Dermis microvascular lymphatic vessel endothelial cell (primary cell): Measurements from ENCODE around the gene LAMC3. TPM values are rescaled to one million over a fixed set of nuclear protein-coding genes. Genes with fewer than 3 reads are reported as not detected.

Experiments
- DNase-seq, 2 donors: peaks; one replicate each; pipeline versions ENCODE4 v3.0.0 to v3.0.0-alpha.2; 2010; ENCODE audit warnings: low read depth in 2 of 2
- total RNA-seq: library from RNA; depleted of rRNA; stranded (reverse); fragments of >200 nt; gene quantifications from 2 replicates; pipeline ENCODE4 v1.2.1, GENCODE V29; 2014

LAMC3 gene
- total RNA-seq, 1 donor from 2014 or later = 1.2 TPM

DNA sequence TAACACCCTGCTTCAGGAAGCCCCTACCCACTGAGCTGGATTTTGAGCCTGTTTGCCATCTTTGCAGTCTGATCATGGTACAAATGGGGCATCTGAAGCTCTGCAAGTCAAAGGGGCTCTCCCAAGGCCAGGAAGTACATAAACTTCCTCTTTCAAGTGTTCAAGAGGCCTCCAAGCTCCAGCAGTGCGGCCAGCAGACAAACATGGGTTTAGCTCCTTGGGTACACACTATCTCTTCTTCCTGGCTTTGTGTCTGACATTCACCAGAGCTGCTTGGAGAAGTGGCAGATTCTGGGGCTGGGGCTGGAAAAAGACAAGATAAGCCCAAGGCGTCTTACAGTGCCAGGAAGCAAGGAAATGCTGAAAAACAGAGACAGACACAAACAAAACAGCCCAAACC is 34.1 kb downstream of the LAMC3 start:
- no peak for DNase-seq

DNA sequence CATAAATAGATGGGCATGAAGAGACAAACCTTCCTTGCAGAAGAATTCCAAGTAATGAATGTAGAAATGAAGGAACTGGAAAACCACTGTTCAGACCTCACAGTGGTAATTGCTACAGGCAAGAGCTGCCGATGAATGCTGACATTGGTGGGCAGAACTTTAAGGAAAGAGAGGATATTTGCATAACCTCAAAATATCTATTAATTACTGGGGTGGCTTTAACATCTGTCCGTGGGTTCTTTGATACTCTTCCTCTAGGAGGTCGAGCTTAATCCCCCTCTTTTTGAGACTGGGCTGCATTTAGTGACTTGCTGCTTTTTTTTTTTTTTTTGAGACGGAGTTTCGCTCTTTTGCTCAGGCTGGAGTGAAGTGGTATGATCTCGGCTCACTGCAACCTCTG is 34.7 kb downstream of the LAMC3 start:
- no peak for DNase-seq

DNA sequence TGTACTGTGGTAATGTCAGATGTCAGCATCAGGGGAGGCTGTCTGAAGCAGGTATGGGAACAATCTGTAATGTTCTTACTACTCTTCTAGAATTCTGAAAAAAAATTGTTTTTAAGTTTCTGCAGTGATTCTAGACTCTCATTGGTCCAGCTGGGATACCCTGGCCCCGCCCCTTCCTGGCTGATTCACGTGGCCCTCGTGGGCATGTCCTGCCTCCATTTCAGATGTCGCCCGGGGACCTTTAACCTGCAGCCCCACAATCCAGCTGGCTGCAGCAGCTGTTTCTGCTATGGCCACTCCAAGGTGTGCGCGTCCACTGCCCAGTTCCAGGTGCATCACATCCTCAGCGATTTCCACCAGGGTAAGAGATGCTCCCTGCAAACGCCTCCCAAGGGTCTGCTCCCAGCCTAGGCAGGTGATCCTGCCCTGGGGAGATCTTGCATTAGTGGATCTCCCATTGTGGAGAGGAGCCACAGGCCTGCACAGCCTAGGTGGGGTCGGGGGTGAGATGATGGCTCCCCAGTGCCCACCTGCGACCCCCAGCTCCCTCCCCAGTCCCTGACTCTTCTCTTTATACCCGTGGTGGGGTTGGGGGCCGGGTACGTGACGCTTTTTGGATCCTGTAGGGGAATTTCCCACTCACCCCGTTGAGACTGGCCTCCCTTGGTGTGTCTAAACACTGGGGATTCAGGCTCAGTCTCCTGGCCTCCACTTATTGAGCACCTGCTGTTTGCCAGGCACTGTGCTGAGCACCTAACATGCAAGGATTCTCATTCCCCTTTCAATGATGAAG is 36.5 kb downstream of the LAMC3 start:
- peak in 1 of 2 donors; percentile 29 for DNase-seq

DNA sequence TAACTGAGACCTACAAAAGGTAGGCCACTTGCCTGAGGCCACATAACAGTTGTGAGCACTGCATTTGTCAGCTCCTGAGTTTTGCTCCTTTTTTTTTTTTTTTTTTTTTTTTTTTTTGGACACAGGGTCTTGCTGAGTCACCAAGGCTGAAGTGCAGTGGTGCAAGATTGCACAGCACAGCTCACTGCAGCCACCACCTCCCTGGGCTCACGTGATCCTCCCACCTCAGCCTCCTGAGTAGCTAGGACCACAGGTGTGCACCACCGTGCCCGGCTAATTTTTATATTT is 37.1 kb downstream of the LAMC3 start:
- no peak for DNase-seq

DNA sequence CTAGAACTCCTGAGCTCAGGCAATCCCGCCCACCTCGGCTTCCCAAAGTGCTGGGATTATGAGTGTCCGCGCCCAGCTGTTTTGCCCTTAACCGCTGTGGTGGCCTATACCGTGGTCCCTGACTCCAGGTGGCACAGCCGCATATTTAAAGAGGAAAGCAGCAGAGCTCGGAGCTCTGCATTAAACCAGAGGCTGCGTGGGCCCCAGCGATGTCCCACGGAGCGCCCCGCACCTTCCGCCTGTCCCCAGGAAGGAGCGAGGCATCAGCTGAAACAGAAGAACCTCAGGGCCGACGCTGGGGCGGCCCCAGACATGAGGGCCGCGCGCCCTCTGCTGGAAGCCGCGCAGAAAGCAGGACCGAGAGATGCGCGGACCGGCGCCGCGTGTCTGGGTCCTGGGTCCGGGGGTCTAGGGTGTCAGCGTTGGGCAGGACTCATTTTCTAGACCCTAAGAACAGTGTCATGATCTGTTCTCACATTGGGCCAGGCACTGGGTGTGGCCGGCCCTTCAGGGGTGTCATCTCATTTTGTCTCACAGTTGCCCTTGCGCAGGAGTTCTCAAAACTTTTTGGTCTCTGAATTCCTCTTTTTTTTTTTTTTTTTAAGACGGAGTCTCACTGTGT is 37.7 kb downstream of the LAMC3 start:
- DNase-seq = peak in 1 of 2 donors; percentile 57

DNA sequence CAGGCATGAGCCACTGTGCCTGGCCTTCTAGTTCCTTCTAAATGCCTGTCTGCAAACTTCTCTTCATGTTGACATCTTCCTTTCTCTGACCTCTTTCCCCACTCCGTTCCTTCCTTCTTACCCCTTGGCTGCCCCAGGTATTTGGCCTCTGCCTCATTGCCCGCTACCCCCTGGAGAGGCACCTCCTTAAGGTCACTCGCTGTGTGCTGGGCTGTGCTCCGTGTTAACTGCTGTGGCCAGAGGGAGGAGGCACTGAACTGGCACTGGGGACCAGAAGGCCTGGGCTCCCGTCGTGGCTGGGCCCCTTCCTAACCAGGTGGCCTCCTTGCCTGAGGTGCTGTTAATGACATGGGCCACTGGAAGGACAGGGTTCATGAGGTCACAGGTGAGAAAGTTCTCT is 39.4 kb downstream of the LAMC3 start:
- DNase-seq = no peak

DNA sequence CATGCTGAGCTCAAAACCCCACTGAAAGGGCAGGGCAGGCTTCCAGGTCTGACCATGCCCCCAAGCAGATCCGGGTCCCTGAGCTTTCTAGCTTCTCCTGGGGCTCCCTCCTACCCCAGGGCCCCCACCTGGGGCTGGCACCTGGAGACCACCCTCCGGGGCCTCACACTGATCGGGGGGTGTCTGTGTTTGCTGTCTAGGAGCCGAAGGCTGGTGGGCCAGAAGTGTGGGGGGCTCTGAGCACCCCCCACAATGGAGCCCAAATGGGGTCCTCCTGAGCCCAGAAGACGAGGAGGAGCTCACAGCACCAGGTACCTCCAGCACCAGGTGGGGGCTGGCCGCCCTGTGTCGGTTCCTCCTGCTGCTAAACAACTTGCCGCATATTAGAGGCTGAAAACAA is 39.8 kb downstream of the LAMC3 start:
- no peak for DNase-seq

DNA sequence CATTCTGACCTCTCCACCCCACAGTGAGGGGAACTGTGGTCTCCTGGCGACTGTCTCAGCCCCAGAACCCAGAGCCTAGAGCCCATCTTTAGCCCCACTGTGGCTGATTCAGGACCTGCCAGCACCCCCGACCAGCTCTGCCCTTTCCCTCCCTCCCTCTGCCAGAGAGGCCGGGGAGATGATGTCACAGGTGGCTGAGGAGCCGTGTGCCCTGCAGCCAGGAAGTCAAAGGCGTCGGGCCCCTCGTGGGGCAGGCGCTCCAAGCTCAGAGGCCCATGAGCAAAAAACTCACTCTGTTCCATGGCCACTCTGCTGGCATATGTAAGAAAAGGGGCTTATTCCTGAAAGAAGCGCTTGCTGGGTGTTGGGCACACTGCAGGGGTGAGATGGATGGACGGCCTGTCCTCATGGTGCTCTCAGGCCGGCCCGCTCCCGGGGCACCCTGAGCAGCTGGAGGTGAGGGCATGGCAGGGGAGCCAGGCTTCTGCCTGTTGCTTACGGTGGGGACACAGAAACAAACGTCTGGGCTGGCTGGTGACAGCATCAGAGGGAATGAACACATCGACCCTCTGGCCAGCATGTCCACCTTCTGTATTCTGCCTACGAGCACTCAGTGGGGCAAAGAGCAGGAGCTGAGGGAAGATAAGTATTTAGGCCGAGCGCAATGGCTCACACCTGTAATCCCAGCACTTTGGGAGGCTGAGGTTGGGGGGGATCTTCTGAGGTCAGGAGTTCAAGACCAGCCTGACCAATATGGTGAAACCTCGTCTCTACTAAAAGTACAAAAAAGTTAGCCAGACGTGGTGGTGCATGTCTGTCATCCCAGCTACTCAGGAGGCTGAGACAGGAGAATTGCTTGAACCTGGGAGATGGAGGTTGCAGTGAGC is 41.1 kb downstream of the LAMC3 start:
- DNase-seq = no peak

DNA sequence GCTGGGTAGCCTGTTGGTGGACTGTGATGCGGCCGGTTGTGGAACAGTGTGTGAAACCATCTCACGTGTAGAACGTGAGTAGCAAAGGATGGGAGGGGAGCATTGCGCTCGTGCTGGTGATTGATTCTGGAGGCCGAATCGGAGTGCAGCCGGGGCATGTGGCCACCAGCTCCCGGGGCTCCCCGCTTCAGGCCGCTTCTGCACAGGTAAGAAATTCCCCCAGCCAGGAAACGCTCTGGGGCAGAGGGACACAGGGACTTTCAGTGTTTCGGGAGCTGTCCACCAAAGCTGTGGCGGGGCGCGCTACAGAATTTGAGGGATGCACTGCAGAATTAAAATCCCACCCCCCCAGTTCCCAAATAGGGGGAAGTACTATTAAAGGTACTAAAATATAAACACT is 41.9 kb downstream of the LAMC3 start:
- no peak for DNase-seq

DNA sequence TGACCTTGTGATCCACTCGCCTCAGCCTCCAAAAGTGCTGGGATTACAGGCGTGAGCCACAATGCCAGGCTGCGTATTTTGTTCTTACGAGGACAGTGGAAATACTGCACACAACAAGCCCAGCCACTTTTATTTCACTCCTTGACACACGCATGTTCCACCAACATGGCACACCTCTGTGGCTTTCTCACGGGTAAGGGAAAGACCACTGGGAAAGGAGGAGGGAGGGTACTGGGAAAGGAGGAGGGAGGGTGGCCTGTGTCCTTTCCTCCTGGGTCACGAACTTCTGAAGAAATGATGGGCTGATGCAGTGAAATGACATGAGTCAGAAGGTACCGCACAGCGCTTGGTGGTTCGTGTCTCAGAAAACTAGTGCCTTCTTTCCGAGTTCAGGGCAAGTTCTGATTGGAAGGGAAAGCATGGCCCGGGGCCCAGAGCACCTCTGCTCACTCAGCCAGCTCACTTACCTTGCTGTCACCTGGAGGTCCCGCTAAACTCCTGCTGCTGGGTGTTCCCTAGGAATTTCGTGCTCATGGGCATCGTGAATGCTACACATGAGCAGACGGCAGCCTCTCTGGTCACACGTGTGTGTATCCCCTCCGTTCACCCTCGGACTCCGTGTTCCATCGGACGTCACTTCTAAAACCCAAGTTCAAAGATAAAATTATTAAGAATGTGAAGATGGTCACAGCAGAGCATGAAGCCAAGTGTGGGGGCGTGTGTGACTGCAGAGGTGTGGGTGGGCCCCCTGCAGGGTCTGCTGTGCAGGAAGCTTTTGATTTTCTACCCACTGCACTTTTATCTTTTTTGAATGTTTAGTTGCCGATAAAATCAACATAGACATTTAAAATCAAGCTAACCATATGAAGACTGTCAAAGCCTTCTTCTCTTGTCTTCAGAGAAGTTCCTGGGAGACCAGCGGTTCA is 42.9 kb downstream of the LAMC3 start:
- no peak for DNase-seq

DNA sequence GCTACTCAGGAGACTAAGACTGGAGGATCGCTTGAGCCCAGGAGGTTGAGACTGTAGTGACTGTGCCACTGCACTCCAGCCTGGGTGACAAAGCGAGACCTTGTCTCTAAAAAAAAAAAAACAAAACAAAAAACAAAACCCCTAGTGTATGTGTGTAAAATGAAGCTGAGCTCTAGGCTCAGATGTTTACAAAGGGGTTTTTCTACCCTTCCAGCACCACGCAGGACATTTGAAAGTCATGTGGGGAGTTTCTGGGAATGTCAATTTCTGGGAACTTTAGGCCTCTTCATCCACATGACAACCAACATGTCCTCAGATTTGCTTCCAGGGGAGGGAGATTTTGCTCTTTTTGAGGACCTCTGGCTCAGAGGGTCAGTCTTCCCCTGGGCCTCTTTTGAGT is 44.9 kb downstream of the LAMC3 start:
- no peak for DNase-seq

DNA sequence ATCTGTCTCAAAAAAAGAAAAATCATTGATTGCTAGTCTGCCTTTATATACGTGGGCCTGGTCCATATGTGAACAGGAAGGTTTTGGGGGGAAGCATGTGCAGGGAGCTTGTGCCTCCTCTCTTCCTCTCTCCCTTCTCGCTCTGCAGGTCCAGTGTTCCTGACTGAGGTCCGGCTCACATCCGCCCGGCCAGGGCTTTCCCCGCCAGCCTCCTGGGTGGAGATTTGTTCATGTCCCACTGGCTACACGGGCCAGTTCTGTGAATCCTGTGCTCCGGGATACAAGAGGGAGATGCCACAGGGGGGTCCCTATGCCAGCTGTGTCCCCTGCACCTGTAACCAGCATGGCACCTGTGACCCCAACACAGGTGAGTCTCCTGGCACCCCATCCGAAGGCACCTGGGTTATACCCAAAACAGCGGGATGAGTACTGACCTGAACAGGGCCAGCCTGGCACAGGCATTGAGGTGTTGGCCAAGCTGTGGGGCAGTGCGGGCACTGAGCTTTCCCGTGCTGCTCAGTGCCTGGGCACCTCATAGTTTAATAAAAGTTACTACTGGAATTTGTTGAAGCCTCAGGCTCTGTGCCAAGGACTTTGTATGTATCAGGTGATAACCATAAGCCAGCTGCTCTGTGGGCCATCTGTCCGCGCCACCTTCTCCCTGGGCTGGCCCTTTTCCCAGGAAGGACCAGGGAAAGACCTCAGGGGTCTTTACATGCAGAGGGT is 48.0 kb downstream of the LAMC3 start:
- DNase-seq = no peak

DNA sequence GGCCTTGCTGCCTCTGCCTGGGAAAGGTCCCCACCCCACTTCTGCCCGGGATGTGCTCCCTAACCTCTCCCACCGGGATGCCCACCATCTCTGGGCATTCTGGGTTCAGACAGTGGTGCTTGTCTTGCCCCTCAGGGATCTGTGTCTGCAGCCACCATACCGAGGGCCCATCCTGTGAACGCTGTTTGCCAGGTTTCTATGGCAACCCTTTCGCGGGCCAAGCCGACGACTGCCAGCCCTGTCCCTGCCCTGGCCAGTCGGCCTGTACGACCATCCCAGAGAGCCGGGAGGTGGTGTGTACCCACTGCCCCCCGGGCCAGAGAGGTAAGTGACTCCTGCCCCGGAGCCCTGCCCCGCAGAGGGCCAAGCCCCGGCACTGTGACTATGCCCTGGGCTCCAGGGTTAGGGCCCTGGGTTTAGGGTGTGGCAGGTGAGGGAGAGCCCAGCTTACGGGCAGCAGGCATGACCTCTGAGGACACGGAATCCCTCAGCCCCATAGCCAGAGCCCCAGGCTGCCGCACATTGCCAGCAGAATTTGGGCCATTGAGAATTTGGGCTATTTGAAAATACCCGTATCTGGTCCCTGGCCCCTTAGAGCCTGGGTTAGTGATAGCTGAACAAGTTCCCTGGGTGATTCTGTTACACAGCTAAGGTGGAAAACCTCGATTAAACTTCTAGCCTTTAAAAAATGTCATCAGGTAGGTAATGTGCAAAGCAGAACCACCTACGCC is 52.1 kb downstream of the LAMC3 start:
- DNase-seq = no peak

DNA sequence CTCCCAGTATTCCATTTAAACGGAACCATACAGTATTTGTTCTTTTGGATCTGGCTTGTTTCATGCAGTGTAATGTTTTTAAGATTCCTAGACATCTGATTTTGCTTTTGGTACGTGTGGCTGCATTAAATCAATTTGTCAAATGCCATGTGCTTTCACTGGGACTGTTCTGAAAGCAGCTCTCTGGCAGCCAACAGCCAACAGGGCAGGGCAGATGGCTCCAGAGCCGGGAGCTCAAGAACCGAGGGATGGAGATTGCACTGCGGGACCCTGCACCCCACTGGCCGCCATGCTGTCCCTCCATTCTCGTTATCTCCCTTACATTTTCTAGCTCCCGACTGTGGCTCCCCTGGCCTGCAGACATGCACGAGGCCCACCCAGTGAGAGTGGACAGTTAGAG is 54.0 kb downstream of the LAMC3 start:
- DNase-seq = no peak

DNA sequence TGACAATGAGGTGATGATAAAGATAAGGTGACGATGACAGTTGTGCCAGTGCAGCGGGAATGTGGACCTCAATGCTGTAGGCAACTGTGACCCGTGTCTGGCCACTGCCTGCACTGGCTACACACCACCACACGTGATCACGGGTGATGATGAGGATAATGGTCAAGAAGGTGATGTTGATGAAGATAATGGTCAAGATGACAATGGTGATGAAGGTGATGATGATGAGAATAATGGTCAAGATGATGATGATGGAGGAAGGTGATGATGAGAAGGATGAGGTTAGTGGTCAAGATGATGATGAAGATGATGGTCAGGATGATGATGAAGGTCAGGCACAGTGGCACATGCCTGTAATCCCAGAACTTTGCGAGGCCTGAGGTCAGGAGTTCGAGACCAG is 56.6 kb downstream of the LAMC3 start:
- DNase-seq = no peak

DNA sequence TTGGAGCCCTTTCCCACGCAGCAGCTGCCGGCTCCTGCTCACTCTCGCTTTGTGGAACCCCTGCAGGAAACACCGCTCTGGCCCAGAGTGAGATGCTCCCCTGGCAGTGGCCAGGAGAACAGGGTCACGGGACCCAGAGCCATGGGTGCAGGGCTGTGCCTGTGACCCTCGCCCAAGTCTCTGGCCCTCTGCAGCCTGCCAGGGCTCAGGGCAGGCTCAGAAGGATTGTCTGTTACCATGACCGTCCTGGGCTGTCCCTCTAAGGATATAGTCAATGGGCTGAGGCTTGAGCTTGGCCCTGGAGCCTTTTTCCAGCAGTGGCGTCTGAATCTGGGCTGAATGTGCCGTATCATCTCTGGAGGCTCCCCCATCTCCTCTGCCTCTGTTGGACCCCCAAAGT is 58.7 kb downstream of the LAMC3 start:
- DNase-seq = no peak

DNA sequence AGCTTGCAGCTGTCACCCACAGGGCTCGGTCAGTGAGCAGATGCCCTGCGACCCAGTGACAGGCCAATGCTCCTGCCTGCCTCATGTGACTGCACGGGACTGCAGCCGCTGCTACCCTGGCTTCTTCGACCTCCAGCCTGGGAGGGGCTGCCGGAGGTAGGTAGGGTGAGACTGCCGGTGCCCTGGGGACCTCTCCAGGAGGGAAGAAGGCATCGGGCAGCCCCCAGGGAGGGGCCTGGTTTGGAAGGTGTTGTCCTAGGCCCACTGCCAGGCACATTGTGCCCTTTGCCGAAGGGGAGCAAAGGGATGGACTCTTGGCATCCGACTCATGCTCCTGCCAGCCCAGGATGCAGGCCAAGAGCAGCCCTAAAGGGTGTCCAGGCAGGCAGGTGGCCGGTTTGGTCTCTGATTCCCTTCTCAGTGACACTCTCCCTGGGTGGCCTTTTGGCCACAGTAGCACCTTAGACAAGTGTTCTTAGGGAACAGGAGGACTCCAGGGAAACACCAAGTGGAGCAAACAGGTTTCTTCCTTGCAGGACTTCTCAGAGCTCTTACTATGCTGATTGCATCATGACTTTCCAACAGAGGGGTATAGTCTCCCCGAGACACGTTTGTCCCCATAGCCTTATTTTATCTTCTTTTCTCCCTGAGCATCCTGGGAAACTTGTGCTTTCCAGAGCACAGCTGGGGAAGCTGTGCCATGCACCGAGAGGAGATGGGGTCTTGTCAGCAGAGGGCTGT is 59.3 kb downstream of the LAMC3 start:
- no peak for DNase-seq

DNA sequence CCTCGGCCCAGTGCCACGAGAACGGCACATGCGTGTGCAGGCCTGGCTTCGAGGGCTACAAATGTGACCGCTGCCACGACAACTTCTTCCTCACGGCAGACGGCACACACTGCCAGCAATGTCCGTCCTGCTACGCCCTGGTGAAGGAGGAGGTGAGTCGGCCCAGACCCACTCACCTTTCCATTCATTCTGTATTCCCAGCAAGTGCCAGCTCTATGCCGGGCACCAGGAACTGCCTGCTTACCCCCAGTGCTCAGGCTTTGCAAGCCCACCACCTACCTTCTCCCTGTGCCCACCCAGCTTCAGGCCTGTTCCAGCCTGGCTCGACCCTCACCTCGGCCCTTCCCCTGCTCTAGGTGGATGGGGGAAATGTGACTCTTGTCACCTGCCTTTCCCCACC is 60.7 kb downstream of the LAMC3 start:
- no peak for DNase-seq

DNA sequence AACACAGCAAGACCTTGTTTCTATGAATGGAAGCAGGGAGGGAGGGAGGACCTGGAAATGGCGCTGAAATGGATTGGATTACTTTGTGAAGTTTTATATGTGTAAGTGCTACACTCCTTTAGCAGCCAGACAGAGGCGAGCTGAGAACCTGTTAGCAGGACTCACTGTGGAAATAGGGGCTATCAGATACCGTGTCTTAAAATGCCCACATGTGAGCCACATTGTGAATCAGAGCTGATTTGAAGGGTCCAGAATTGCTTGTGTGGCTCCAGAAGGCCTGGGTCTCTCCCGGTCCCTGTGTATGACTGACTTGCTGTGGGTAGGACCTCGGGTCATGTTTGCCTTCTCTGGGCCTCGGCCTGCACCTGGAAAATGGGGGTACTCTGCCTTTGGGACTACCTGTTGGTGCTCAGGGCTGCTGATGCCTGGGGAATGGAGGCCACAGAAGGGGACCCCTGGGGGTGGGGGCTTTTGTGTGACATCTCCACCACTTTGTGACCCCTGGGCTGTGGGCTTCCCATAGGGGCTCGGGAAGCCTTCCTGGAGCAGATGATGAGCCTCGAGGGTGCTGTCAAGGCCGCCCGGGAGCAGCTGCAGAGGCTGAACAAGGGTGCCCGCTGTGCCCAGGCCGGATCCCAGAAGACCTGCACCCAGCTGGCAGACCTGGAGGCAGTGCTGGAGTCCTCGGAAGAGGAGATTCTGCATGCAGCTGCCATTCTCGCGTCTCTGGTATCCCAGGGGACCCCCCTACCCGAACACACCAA is 63.3 kb downstream of the LAMC3 start:
- no peak for DNase-seq
